ENCODE data around the gene TMEM125. TPM values are rescaled to one million over a fixed set of nuclear protein-coding genes. Genes with fewer than 3 reads are reported as not detected.

TMEM125 gene
- total RNA-seq, 2 donors from 2014 or later = 11.7 to 16.6 TPM

DNA sequence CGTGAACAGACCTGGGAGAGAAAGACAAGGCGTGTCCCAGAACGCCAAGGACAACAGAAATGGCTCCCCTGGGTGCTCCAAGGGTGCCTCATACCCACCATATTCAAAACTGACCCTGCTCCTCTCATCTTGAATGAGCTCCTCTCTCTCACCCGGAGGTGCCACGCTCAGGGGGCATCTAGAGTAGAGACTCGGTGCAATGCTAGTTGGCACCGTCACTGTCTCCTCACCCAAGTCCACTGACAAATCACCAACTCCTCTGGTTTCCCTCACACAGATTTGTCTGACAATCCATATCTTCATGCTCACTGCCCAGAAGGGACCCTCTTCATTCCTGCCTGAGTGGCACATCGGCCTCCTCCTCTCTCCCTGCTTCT is 5.0 kb downstream of the TMEM125 start:
- WGBS, 2 experiments (ENCODE audit: insufficient coverage in 1 of 2, insufficient read length in 1 of 2) = 80 to 96% methylated on average over 3 to 8 of the region's 8 CpGs
- DNase-seq = peak; percentile 18
- TF ChIP-seq, protein P1, sequence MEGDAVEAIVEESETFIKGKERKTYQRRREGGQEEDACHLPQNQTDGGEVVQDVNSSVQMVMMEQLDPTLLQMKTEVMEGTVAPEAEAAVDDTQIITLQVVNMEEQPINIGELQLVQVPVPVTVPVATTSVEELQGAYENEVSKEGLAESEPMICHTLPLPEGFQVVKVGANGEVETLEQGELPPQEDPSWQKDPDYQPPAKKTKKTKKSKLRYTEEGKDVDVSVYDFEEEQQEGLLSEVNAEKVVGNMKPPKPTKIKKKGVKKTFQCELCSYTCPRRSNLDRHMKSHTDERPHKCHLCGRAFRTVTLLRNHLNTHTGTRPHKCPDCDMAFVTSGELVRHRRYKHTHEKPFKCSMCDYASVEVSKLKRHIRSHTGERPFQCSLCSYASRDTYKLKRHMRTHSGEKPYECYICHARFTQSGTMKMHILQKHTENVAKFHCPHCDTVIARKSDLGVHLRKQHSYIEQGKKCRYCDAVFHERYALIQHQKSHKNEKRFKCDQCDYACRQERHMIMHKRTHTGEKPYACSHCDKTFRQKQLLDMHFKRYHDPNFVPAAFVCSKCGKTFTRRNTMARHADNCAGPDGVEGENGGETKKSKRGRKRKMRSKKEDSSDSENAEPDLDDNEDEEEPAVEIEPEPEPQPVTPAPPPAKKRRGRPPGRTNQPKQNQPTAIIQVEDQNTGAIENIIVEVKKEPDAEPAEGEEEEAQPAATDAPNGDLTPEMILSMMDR (conservative IDR thresholded peaks at IDR 0.05) = no peak
- Histone ChIP-seq H3K4me1 (ENCODE audit: control insufficient read depth, insufficient read depth, low read length) (no peaks in the 10 kb centered on the region), H3K36me3 (ENCODE audit: control insufficient read depth, insufficient read depth, low read length) (no peaks in the 10 kb centered on the region), H3K9me3 (ENCODE audit: control insufficient read depth, low read length) (no peaks in the 10 kb centered on the region), H3K27ac (ENCODE audit: low read depth, low read length) (no peak overlapping the region), H3K27me3 (ENCODE audit: control insufficient read depth, insufficient read depth, low read length, poor library complexity, severe bottlenecking) (no peaks in the 10 kb centered on the region), H3K9ac (ENCODE audit: extremely low read depth, low read length, poor library complexity, severe bottlenecking) (no peak overlapping the region), H3K4me3 (ENCODE audit: low read length) (no peak overlapping the region)
- Mint-ChIP-seq H3K27ac (no peak overlapping the region), H3K36me3 (ENCODE audit: low read depth) (peaks cover 23% of the 10 kb centered on the region), H3K9me3 (no peaks in the 10 kb centered on the region), H3K4me3 (no peak overlapping the region), H3K27me3 (ENCODE audit: insufficient read depth) (peaks cover 1% of the 10 kb centered on the region), H3K4me1 (peaks cover 27% of the 10 kb centered on the region)

DNA sequence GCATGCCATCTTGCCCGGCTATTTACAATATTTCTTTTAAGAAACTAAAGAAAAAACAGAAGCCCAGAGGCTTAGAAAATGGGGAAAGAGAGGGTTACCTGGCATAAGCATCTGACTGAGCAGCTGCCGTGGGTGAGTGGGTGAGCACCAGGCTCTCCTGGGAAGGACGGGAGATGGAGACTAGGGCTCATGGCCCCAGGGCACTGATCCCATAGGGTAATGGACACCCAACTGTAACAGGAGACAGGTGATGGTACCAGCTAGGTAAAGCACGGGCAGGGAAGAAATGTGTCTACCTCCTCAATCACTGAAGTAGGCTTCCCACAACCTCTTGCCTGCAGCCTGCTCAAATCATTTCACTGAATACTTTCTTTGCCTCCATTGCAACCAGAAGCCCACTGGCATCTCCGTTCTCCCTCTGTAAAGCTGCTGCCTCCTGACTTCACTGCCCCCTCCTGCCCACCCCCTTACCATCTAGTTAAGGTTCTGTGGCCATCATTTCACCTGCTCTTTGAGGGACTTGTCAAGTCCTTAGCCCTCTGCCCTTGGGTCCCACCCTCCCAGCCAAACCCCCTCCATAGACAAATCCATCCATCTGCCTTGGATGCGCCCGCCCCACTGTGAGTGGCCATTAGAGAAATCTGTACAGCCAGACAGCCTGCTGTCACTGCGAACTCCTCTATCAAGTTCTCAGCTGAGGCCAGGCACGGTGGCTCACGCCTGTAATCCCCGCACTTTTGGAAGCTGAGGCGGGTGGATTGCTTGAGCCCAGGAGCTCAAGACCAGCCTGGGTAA is 6.2 kb downstream of the TMEM125 start:
- Mint-ChIP-seq H3K9me3 (no peaks in the 10 kb centered on the region), H3K4me3 (no peak overlapping the region), H3K27me3 (ENCODE audit: insufficient read depth) (peaks cover 1% of the 10 kb centered on the region), H3K36me3 (ENCODE audit: low read depth) (peaks cover 31% of the 10 kb centered on the region), H3K27ac (peak overlapping the region; percentile 53), H3K4me1 (peaks cover 19% of the 10 kb centered on the region)
- Histone ChIP-seq H3K27ac (ENCODE audit: low read depth, low read length) (no peak overlapping the region), H3K9me3 (ENCODE audit: control insufficient read depth, low read length) (no peaks in the 10 kb centered on the region), H3K4me3 (ENCODE audit: low read length) (no peak overlapping the region), H3K9ac (ENCODE audit: extremely low read depth, low read length, poor library complexity, severe bottlenecking) (no peak overlapping the region), H3K4me1 (ENCODE audit: control insufficient read depth, insufficient read depth, low read length) (no peaks in the 10 kb centered on the region), H3K36me3 (ENCODE audit: control insufficient read depth, insufficient read depth, low read length) (no peaks in the 10 kb centered on the region), H3K27me3 (ENCODE audit: control insufficient read depth, insufficient read depth, low read length, poor library complexity, severe bottlenecking) (no peaks in the 10 kb centered on the region)
- 81 to 83% methylated on average over 8 to 12 of the region's 12 CpGs for WGBS, 2 experiments (ENCODE audit: insufficient coverage in 1 of 2, insufficient read length in 1 of 2)
- peak; percentile 35 for DNase-seq
- TF ChIP-seq, protein P1 (conservative IDR thresholded peaks at IDR 0.05) = no peak

DNA sequence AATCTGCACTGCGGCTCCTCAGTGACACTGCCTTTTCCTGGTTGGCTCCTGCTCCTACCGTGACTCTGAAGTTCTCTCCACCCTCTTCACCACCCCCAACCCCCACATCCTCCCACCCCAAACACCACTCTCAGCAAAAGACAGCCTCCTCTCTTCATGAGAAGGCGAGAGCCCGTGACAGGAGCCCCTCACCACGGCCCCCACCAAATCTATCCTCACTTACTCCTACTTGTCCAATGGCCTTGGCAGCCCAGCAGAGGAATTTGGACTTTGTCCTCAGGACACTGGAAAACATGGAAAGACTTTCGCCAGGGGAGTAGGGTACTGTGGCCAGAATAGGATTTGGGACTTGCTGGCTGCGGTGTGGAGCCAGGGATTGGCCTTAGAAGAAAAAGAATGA is 6.9 kb downstream of the TMEM125 start:
- no peaks in the 10 kb centered on the region for H3K27me3 ChIP-seq (ENCODE audit: control insufficient read depth, insufficient read depth, low read length, poor library complexity, severe bottlenecking)
- Mint-ChIP-seq H3K4me3 (no peak overlapping the region), H3K27me3 (ENCODE audit: insufficient read depth) (peaks cover 1% of the 10 kb centered on the region), H3K36me3 (ENCODE audit: low read depth) (peaks cover 33% of the 10 kb centered on the region), H3K9me3 (no peaks in the 10 kb centered on the region), H3K27ac (peak overlapping the region; percentile 53), H3K4me1 (peaks cover 12% of the 10 kb centered on the region)
- WGBS, 2 experiments (ENCODE audit: insufficient coverage in 1 of 2, insufficient read length in 1 of 2) = 88 to 90% methylated on average over 3 to 7 of the region's 7 CpGs
- no peaks in the 10 kb centered on the region for H3K9me3 ChIP-seq (ENCODE audit: control insufficient read depth, low read length)
- no peaks in the 10 kb centered on the region for H3K4me1 ChIP-seq (ENCODE audit: control insufficient read depth, insufficient read depth, low read length)
- H3K4me3 ChIP-seq (ENCODE audit: low read length) = no peak overlapping the region
- TF ChIP-seq, protein P1 (conservative IDR thresholded peaks at IDR 0.05) = no peak
- no peaks in the 10 kb centered on the region for H3K36me3 ChIP-seq (ENCODE audit: control insufficient read depth, insufficient read depth, low read length)
- no peak overlapping the region for H3K9ac ChIP-seq (ENCODE audit: extremely low read depth, low read length, poor library complexity, severe bottlenecking)
- no peak overlapping the region for H3K27ac ChIP-seq (ENCODE audit: low read depth, low read length)
- DNase-seq = peak; percentile 38

Measured in endodermal cell (in vitro differentiated cells).